Fibroblast of mammary gland (primary cell): ENCODE measurements around the gene USP6.
"Not testable (repeated sequence)": the region's sequence is repeated elsewhere in the genome, so short reads cannot be mapped to it uniquely, and the experiment has no call there.

ENCODE experiments used
- DNase-seq: peaks from one replicate; pipeline ENCODE4 v3.0.0-alpha.2; 2010; ENCODE audit warnings: low read depth
- H3K4me3 ChIP-seq: 2 replicates; pipeline ENCODE4 v1.5.1; 2011; ENCODE audit warnings: low read depth, mild to moderate bottlenecking, low read length, moderate library complexity; ENCODE audit not compliant: control insufficient read depth
- CTCF ChIP-seq: conservative IDR thresholded peaks from 2 replicates; pipeline ENCODE4 v1.5.1; 2011; ENCODE audit warnings: low read depth, low read length, inconsistent platforms; ENCODE audit not compliant: control insufficient read depth, insufficient read depth

Gene USP6

GRCh38 chr17:5110816-5111215 lies 5.0 kb upstream of the USP6 start:
- DNase-seq = no peak
- peak overlapping the region; percentile 82 for H3K4me3 ChIP-seq
- TF ChIP-seq CTCF = no peak

- peak within 1 kb of the TSS; percentile 82 for H3K4me3 ChIP-seq
- no peak for TF ChIP-seq CTCF
- peak; percentile 87 for DNase-seq
These were observed 4.2 kb upstream of the USP6 start, which contains the start of gene ZNF232 for GRCh38 chr17:5111402-5112204. Gene ZNF232 (minus strand): TSS chr17:5111878. CDS start chr17:5111822, 56 bp downstream.

GRCh38 chr17:5118219-5118618 lies 2.4 kb downstream of the USP6 start:
- H3K4me3 ChIP-seq = no peak overlapping the region
- no peak for TF ChIP-seq CTCF

GRCh38 chr17:5120036-5120435 lies 4.2 kb downstream of the USP6 start:
- no peak overlapping the region for H3K4me3 ChIP-seq
- no peak for TF ChIP-seq CTCF
- DNase-seq = no peak

More at GRCh38 chr17:5118219-5118618, 2.4 kb downstream of the USP6 start:
- DNase-seq = no peak

- DNase-seq, H3K4me3 ChIP-seq: not testable (repeated sequence)
These were observed 4.8 kb downstream of the USP6 start for GRCh38 chr17:5120436-5121185.

GRCh38 chr17:5121186-5121841 lies 5.5 kb downstream of the USP6 start:
- no peak for DNase-seq
- H3K4me3 ChIP-seq = no peak overlapping the region
- no peak for TF ChIP-seq CTCF

GRCh38 chr17:5122056-5122455 lies 6.2 kb downstream of the USP6 start:
- DNase-seq, H3K4me3 ChIP-seq: not testable (repeated sequence)
